SKM-1 treated with dmso at 0.1 percent for 144 hours (cell line): ENCODE data around the gene DSTYK.
"Not testable (repeated sequence)": the region's sequence is repeated elsewhere in the genome, so short reads cannot be mapped to it uniquely, and the experiment has no call there.

Source experiments
- DNase-seq: peaks from one replicate; lab custom pipeline; 2025; ENCODE audit not compliant: unreplicated experiment; lab: John Stamatoyannopoulos, UW

DSTYK gene

GRCh38 chr1:205172729-205173366 lies 38.7 kb downstream of the DSTYK start:
- DNase-seq, result no peak

GRCh38 chr1:205171369-205171768 lies 40.1 kb downstream of the DSTYK start:
- no peak for DNase-seq

GRCh38 chr1:205170532-205171269 lies 40.8 kb downstream of the DSTYK start:
- DNase-seq, result no peak

GRCh38 chr1:205169248-205169647 lies 42.3 kb downstream of the DSTYK start:
- no peak for DNase-seq

GRCh38 chr1:205168291-205168690 lies 43.2 kb downstream of the DSTYK start:
- DNase-seq, result no peak

GRCh38 chr1:205162301-205162700 lies 49.2 kb downstream of the DSTYK start:
- no peak for DNase-seq

- no peak for DNase-seq
Measured at GRCh38 chr1:205161076-205161475, 50.4 kb downstream of the DSTYK start.

GRCh38 chr1:205158048-205158616 lies 53.4 kb downstream of the DSTYK start:
- DNase-seq, result no peak

GRCh38 chr1:205155665-205156377 lies 55.7 kb downstream of the DSTYK start:
- DNase-seq, result not testable (repeated sequence)

GRCh38 chr1:205152505-205152904 lies 59.0 kb downstream of the DSTYK start:
- DNase-seq, result no peak

- no peak for DNase-seq
Measured at GRCh38 chr1:205150651-205151428, 60.7 kb downstream of the DSTYK start.

GRCh38 chr1:205147191-205147835 lies 64.2 kb downstream of the DSTYK start:
- no peak for DNase-seq

- DNase-seq, result no peak
Measured at GRCh38 chr1:205144751-205145150, 66.8 kb downstream of the DSTYK start.

- no peak for DNase-seq
Measured at GRCh38 chr1:205144046-205144720, 67.3 kb downstream of the DSTYK start.

- DNase-seq, result no peak
Measured at GRCh38 chr1:205142102-205142469, 69.4 kb downstream of the DSTYK start.

- peak; percentile 73 for DNase-seq
Measured at GRCh38 chr1:205141236-205142101, 70.0 kb downstream of the DSTYK start.

GRCh38 chr1:205140113-205140512 lies 71.4 kb downstream of the DSTYK start:
- no peak for DNase-seq

GRCh38 chr1:205137901-205138300 lies 73.6 kb downstream of the DSTYK start:
- DNase-seq, result no peak

GRCh38 chr1:205133287-205133686 lies 78.2 kb downstream of the DSTYK start:
- DNase-seq, result no peak
